GM19240 (cell line): ENCODE measurements around the gene LYPD4.
"Not testable (repeated sequence)": the region's sequence is repeated elsewhere in the genome, so short reads cannot be mapped to it uniquely, and the experiment has no call there.

ENCODE experiments used
- DNase-seq: peaks from one replicate; pipeline ENCODE4 v3.0.0; 2011; ENCODE audit warnings: low spot score; ENCODE audit not compliant: insufficient read length

Gene LYPD4

GRCh38 chr19:41801031-41801430 lies 43.5 kb downstream of the LYPD4 start:
- DNase-seq = no peak

- no peak for DNase-seq
Measured at GRCh38 chr19:41799444-41800000, 45.0 kb downstream of the LYPD4 start.

GRCh38 chr19:41796901-41797300 lies 47.6 kb downstream of the LYPD4 start:
- no peak for DNase-seq

GRCh38 chr19:41796362-41796761 lies 48.1 kb downstream of the LYPD4 start, which contains the start of gene CEACAM3:
Gene CEACAM3, plus strand, starts transcription at chr19:41796587. Its CDS starts 91 bp downstream, at chr19:41796678.
- DNase-seq = no peak

- no peak for DNase-seq
Measured at GRCh38 chr19:41795031-41795461, 49.4 kb downstream of the LYPD4 start.

- DNase-seq = no peak
Measured at GRCh38 chr19:41793414-41793727, 51.1 kb downstream of the LYPD4 start.

GRCh38 chr19:41792513-41793413 lies 51.7 kb downstream of the LYPD4 start:
- peak; percentile 28 for DNase-seq

GRCh38 chr19:41789053-41789452 lies 55.4 kb downstream of the LYPD4 start:
- DNase-seq = not testable (repeated sequence)

GRCh38 chr19:41788518-41788917 lies 56.0 kb downstream of the LYPD4 start:
- DNase-seq = not testable (repeated sequence)
